ENCODE measurements around the gene LMO1.
A peak's percentile ranks its signal among the peaks of the same experiment; 100 is the strongest.

The LMO1 gene

GRCh38 chr11:8263109-8263768, 439 bp downstream of the LMO1 start:
- no peak for DNase-seq

GRCh38 chr11:8262552-8263108, 1.0 kb downstream of the LMO1 start:
- peak; percentile 59 for DNase-seq

GRCh38 chr11:8261921-8262551, 1.6 kb downstream of the LMO1 start:
- no peak for DNase-seq

GRCh38 chr11:8261291-8261690, 2.4 kb downstream of the LMO1 start:
- no peak for DNase-seq

GRCh38 chr11:8260202-8260966, 3.3 kb downstream of the LMO1 start:
- no peak for DNase-seq

- no peak for DNase-seq
These were observed 4.2 kb downstream of the LMO1 start for GRCh38 chr11:8259306-8259959.

- DNase-seq, result peak; percentile 61
These were observed 4.9 kb downstream of the LMO1 start for GRCh38 chr11:8258784-8259183.

GRCh38 chr11:8258289-8258688, 5.4 kb downstream of the LMO1 start:
- no peak for DNase-seq

GRCh38 chr11:8257003-8257664, 6.5 kb downstream of the LMO1 start:
- DNase-seq, result no peak

GRCh38 chr11:8256271-8257002, 7.2 kb downstream of the LMO1 start:
- no peak for DNase-seq

GRCh38 chr11:8253566-8253965, 10.1 kb downstream of the LMO1 start:
- no peak for DNase-seq

- DNase-seq, result no peak
These were observed 10.7 kb downstream of the LMO1 start for GRCh38 chr11:8252946-8253345.

GRCh38 chr11:8252388-8252787, 11.3 kb downstream of the LMO1 start:
- peak; percentile 22 for DNase-seq

GRCh38 chr11:8251616-8252295, 11.9 kb downstream of the LMO1 start:
- no peak for DNase-seq

- DNase-seq, result no peak
These were observed 12.6 kb downstream of the LMO1 start for GRCh38 chr11:8250981-8251615.

- no peak for DNase-seq
These were observed 13.2 kb downstream of the LMO1 start for GRCh38 chr11:8250434-8250833.

GRCh38 chr11:8249482-8249881, 14.2 kb downstream of the LMO1 start:
- DNase-seq, result no peak

GRCh38 chr11:8248786-8249185, 14.9 kb downstream of the LMO1 start:
- no peak for DNase-seq

- no peak for DNase-seq
These were observed 16.4 kb downstream of the LMO1 start for GRCh38 chr11:8247312-8247711.

- DNase-seq, result no peak
These were observed 20.2 kb downstream of the LMO1 start for GRCh38 chr11:8243458-8243857.

Data from fibroblast of skin of right biceps (primary cell).